Measurements from ENCODE around the gene MTCL1. TPM values are rescaled to one million over a fixed set of nuclear protein-coding genes. Genes with fewer than 3 reads are reported as not detected.

MTCL1 gene
- total RNA-seq, 1 donor: 59.6 TPM

DNA sequence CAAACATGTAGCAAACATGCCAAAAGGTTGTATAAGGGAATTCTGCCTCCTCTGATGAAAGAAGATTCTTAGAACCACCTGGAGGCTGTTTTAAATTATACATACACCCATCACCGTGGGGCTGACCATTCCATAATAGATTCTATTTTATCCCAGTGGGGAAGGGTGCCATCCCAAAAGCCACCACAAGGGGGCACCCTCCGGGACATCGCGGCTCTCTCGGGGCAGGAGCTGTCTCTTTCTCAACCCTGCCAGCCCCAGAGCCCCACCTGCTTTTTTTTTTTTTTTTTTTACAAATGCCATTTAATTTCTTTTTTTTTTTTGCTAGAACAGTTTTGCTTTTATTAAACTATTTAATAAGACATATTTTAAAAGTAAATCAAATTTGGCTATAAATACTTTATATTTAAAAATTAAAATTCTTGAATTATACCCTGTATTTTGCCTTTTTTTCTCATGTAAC, 8.6 kb upstream of the MTCL1 start:
- peak; percentile 65 for DNase-seq (ENCODE audit: low read depth)
- TF ChIP-seq, protein P1, sequence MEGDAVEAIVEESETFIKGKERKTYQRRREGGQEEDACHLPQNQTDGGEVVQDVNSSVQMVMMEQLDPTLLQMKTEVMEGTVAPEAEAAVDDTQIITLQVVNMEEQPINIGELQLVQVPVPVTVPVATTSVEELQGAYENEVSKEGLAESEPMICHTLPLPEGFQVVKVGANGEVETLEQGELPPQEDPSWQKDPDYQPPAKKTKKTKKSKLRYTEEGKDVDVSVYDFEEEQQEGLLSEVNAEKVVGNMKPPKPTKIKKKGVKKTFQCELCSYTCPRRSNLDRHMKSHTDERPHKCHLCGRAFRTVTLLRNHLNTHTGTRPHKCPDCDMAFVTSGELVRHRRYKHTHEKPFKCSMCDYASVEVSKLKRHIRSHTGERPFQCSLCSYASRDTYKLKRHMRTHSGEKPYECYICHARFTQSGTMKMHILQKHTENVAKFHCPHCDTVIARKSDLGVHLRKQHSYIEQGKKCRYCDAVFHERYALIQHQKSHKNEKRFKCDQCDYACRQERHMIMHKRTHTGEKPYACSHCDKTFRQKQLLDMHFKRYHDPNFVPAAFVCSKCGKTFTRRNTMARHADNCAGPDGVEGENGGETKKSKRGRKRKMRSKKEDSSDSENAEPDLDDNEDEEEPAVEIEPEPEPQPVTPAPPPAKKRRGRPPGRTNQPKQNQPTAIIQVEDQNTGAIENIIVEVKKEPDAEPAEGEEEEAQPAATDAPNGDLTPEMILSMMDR (IDR thresholded peaks at IDR 0.05; ENCODE audit: insufficient read depth, low read depth, low read length): peak; percentile 88
- H3K4me3 ChIP-seq (ENCODE audit: low read depth, low read length): no peak overlapping the region

DNA sequence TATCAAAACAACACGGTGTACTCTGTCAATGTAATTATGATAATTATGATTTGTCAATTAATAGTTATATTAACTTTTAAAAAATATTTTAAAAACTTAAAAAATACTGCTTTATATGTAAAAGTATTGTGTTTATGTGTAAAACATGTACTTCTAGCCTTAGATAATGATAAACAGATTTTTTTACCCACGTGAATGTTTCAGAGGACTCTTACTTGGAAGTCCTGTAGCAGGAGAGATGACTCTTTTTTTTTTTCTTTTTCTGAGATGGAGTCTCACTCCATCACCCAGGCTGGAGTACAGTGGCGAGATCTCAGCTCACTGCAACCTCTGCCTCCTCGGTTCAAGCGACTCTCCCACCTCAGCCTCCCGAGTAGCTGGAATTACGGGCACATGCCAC, 6.2 kb upstream of the MTCL1 start:
- DNase-seq (ENCODE audit: low read depth): no peak
- TF ChIP-seq, protein P1 (IDR thresholded peaks at IDR 0.05; ENCODE audit: insufficient read depth, low read depth, low read length): no peak
- H3K4me3 ChIP-seq (ENCODE audit: low read depth, low read length): no peak overlapping the region

DNA sequence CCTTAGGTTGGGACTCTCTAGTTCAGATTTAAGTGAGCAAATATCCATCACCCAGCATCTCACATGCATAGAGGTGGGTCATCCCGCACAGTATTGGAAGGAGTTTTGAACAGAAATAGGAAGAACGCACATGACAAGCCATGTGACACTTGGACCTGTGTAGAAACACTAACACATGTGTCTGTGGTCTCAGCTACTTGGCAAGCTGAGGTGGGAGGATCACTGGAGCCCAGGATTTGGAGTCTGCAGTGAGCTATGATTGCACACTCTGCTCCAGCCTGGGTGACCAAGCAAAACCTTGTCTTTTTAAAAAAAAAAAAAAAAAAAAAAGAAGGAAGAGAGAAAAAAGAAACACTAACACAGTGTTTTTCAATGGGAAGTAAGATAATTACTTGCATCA, 5.4 kb upstream of the MTCL1 start:
- no peak overlapping the region for H3K4me3 ChIP-seq (ENCODE audit: low read depth, low read length)
- TF ChIP-seq, protein P1 (IDR thresholded peaks at IDR 0.05; ENCODE audit: insufficient read depth, low read depth, low read length): no peak
- no peak for DNase-seq (ENCODE audit: low read depth)

DNA sequence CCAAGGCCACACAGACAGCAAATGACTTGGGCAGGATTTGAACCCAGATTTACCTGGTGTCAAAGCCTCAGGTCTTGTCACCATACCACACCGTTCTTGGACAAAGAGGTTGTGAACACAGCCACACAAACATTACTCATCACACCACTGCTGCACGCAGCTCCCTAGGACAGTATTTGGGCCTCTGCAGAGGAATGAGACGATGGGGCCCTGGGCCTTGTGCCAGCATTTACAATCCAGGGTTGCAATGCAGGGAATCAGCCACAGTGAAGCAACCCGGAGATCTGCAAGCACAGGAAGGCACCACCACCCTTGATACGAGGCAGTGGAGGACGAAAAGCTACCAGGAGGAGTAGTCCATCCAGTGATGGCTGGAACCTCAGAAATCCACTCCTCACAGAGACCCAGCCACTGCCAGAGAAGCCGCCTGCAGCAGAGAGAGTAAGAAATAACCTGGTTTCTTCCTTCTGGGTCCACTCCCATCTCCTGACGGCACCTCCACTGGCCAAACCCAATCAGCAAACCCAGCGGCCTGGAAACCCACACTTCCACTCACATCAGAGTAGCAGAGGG, 3.7 kb upstream of the MTCL1 start:
- no peak overlapping the region for H3K4me3 ChIP-seq (ENCODE audit: low read depth, low read length)
- peak; percentile 82 for DNase-seq (ENCODE audit: low read depth)
- TF ChIP-seq, protein P1 (IDR thresholded peaks at IDR 0.05; ENCODE audit: insufficient read depth, low read depth, low read length): no peak

DNA sequence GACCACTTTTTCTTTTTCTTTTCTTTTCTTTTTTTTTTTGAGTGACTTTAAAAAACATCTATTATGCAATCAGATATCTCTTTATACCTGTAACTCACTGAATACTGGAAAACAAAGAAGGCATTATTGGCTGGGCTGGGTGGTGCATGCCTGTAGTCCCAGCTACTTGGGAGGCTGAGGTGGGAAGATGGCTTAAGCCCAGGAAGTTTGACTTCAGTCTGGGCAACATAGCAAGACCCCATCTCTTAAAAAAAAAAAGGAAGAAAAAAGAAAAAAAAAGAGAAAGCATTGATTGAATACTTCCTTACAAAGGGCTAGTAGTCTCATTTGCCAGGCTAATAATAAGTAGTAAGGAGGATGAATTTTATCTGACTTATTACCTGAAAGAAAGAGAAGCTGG, 2.7 kb upstream of the MTCL1 start:
- no peak overlapping the region for H3K4me3 ChIP-seq (ENCODE audit: low read depth, low read length)
- DNase-seq (ENCODE audit: low read depth): no peak
- TF ChIP-seq, protein P1 (IDR thresholded peaks at IDR 0.05; ENCODE audit: insufficient read depth, low read depth, low read length): no peak

DNA sequence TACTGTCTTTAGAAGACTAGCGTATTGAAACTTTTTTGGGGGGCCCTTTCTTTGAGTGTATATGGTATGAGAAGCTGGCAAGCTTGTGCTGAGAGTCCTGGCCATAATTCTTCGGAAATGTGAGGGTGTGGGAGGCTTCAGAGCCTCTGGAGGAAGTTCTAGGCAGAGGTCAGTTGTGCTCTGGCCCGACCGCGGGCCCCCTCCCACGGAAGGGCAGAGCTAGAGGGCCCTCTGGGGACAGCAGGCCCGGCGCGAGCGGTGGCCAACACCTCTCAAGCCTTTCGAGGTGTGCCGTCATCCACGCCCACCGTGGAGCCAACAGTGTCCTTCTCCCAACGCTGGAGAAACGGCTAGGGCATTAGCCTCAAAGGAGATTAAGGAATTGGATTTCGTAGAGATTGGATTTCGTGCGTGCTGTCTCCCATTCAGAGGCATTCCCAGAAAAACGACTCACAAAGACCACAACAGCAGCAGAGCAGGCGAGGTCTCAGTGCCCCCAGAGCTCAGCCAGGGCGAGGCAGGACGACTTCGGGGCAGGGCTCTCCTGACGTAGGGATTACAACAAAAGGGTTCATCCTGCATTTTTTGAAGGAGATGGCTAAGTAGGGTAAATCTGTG, 2.2 kb upstream of the MTCL1 start:
- no peak for DNase-seq (ENCODE audit: low read depth)
- no peak overlapping the region for H3K4me3 ChIP-seq (ENCODE audit: low read depth, low read length)
- TF ChIP-seq, protein P1 (IDR thresholded peaks at IDR 0.05; ENCODE audit: insufficient read depth, low read depth, low read length): no peak

All from fibroblast of villous mesenchyme (primary cell).